Measurements from ENCODE around the gene XCR1. TPM values are rescaled to one million over a fixed set of nuclear protein-coding genes. Genes with fewer than 3 reads are reported as not detected.
A peak's percentile ranks its signal among the peaks of the same experiment; 100 is the strongest.

The XCR1 gene
- total RNA-seq, 1 donor from 2014 or later: not detected

GRCh38 chr3:45981346-45982074 lies 45.8 kb downstream of the XCR1 start:
- no peak for DNase-seq

DNA sequence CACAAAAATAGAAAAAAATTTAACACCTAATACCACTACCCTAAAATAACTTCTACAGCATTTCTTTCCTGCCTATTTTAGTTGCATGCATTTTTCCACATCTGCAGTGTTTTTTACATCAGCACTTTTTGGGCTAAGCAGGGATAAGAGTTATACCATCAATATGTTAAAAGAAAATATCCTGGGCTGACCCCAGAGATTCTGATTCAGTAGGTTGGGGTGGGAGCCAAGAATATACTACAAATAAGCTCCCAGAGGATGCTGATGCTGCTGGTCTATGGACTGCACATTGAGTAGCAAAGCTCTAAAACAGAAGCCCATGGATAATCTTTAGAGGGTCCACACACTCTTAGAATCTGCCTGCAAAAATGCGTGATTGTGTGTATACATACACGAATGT lies 46.5 kb downstream of the XCR1 start:
- no peak for DNase-seq

- no peak for DNase-seq
These were observed 47.0 kb downstream of the XCR1 start for GRCh38 chr3:45980229-45980813.

DNA sequence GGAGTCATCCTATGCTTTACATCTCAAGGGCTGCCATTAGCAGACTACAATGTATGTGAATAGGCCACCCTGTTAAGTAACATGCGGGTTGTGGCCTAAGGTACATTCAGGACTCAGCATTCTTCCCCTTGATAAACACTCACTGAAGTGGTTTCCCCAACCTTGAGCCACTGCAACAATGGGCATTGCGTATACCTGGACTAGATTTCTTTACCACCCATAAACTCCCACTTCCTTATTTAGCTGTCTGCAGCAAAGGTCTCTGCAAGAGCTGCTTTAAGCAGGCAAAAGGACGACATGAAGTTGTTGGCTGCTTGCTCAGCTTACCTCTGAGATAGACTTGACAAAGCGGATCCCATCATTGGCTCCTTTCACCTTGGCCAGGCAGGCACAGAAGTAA lies 47.9 kb downstream of the XCR1 start:
- DNase-seq: no peak

DNA sequence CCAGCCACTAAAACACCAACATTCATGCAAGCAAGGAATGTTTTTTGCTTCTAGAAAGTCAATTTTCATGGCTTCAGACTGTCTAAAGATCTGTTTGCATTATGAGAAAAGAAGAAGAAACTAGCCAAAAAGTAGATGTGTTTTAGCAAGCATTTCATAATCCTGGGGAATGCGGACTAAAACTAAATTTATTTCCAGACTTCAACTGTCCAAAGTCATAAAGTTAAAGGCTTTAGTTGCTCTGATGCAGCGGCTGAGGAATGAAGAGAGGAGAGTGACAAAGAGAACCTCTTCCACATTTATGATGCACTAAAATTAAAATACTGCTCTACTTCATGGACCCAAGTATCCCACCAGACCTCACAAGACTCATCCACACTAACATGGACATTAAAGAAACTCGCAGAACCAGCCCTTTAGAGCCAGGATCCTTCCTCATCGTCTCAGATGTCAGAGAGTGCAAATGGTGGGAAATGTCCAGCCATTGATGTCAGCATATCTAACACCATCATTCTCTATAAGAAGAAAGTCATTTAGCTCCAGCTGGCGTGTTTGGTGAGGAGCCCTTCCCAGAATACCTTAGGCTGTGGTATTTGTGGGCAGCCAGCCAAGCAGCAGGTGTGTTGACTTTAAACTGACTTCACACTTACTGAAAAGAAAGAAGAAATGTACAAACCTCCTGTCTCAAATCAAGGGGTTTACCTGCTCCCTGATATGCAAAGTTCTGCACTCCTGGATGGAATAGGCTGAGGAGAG lies 49.1 kb downstream of the XCR1 start:
- DNase-seq: peak; percentile 78

DNA sequence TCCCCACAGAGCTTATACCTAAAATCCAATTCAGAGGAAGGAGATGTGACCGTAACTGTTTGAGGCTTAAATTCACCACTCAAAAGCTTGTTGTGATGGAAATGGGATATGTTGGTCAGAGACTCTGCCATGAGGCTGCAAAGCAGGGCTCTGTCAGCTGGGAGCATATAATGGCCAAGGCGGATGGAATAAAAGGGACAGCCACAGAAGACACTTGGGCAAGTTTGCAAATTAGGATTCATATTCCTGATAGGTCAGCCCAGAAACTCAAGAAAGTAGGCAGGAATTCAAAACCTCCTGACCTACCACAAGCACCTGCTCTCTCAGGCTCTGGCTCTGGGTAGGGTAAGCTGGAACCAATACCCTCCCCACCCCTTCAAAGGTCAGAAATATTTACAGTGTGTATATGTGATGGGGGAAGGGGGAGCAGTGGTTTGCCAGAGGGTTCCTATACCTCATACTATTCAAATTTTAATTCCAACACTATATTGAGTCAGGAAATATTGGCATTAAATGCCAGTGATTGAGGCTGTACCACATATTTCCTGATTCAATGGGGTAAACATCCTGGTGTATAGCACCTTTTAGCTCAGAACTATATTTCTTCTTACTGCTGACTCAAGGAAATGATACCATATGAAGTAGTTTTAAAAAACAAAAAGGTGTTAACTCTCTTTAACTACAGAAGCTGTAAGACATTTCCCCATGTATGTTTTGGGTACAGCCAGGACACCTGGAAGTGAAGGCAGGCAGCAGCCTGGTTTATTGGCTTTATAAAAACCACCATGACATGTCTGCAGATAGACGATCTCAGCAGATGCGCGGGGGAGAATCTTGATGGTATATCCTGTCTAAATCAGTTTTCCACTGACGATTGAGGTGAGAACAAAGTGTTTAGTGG lies 50.8 kb downstream of the XCR1 start:
- no peak for DNase-seq

DNA sequence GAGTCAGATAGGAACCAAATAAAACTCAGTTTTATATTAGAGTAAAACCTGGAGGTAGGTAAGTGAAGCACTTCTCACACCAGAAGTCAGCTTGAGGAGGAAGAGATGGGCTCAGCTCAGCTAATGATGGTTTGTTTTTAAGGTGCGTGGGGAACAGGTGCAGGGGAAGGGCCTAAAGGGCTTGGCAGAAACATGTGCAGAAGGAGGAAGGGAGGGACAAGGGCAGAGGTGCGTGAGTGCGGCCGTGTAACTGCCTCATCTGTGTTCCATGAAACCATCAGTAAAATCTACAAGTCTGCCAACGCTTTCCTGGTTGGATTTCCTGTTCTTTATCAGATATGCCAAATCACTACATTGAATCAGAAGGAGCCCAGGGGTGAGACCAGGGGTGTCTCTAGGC lies 51.6 kb downstream of the XCR1 start:
- DNase-seq: no peak

GRCh38 chr3:45974686-45975085 lies 52.6 kb downstream of the XCR1 start:
- DNase-seq: no peak

GRCh38 chr3:45972534-45973402 lies 54.5 kb downstream of the XCR1 start:
- DNase-seq: no peak

DNA sequence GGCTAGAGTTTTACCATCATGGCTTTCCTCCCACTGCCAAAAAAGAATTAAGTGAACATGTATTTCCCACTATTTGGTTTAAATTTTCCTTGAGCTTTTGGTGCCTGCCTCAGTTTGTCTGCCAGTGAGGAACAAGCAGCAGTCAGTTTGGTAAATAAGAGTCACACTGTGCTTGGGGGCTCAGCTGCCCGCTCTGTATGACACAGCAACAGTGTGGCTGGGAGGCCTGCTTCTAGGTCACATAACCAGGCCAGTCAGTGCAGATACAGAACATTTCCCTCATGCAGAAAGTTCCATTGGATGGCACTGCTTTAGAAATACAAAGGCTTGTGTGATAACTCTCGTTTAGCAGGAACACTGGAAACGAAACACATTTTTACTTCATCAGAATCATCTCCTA lies 57.3 kb downstream of the XCR1 start:
- no peak for DNase-seq

GRCh38 chr3:45969116-45969515 lies 58.2 kb downstream of the XCR1 start:
- DNase-seq: no peak

DNA sequence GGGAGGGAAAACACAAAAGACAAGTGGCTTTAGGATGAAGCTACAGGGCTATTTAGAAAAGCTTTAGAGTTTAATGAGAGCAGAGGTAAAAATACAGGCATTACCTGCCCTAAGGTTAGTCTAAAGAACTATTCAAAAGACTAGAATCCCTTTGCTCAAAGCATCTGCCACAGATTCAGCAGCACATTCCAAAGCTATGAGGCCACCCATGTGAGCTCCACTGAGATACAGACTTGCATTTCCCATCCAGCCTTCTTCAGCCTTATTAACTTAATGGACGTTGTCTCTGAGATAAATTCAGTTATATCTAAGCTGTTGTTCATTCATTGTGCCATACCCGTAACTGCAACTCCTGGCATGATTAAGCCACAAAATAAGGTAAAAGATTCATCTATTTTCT lies 58.6 kb downstream of the XCR1 start:
- peak; percentile 46 for DNase-seq

DNA sequence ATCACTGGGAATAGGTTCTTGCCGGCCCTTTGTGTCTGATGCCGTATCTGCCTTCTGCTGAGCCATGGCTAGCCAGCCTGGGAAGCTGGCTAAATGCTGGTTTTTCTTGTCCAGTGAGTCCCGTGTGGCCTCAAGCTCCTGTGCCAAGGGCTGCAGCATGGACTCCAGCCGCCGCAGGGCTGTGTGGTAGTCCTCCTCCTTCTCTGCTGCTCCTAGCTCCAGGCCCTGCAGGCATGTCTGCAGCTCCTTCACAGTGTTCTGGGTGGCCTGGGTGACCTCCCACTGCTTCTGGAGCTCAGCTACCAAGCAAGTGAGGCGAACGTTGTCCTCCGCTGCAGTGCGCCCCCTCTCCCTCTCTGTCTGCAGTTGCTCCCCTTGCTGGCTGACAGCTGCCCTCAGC lies 59.1 kb downstream of the XCR1 start:
- DNase-seq: no peak

GRCh38 chr3:45967724-45968123 lies 59.6 kb downstream of the XCR1 start:
- peak; percentile 34 for DNase-seq

Other genes starting within 250 kb of the XCR1 start
- gene SLC6A20, start 230.9 kb downstream of the XCR1 start, total RNA-seq: 1.2 TPM
- gene LZTFL1, start 185.4 kb downstream of the XCR1 start, total RNA-seq: 25.2 TPM
- 0.10 TPM for gene CCR9, start 140.9 kb downstream of the XCR1 start, total RNA-seq
- 0.41 TPM for gene CXCR6, start 84.0 kb downstream of the XCR1 start, total RNA-seq
- 73.2 TPM for gene FYCO1, start 31.7 kb downstream of the XCR1 start, total RNA-seq
- 1.2 TPM for gene CCR1, start 180.8 kb upstream of the XCR1 start, total RNA-seq
- gene CCR3, start 215.0 kb upstream of the XCR1 start, total RNA-seq: 0.51 TPM

Measured in tongue (tissue), 2 donors.